Effector CD8-positive, alpha-beta T cell (primary cell): ENCODE results near the gene GPN2.

Experiments
- DNase-seq: peaks from one replicate; lab custom pipeline; 2025; lab: John Stamatoyannopoulos, UW

GPN2 gene

DNA sequence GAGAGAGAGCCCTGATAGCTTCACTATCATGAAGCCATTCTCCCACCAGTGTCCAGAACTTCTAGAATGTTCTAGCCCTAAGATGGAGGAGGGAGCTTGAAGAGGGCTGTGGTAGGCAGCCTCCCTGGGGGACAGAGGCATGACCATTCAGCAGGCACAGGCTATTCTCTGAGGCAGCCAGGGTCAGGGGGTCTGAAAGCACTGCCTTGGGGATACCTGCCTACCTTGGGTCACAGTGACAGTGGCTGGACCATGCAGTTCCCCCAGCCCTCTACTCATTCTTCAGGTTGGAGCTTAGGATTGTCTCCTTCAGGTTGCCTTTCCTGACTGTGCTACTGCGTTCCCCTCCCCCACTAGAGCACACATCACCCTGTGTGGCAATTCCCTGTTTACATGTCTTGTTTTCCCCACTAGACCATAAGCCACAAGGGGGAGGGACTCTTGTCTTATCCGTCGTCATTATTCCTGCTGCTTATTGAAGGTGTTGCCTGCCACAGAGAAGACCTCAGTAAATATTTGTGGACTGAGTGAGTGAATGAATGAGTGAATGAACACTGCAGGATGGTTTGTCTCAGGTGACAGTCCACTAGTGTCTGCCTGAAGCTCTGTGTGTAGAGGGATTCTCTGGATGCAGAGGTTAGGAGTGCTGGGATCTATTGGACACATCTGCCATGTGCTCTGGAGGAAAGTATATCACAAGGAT is 58.4 kb downstream of the GPN2 start:
- no peak for DNase-seq

GRCh38 chr1:26831059-26831458 is 59.0 kb downstream of the GPN2 start:
- no peak for DNase-seq

DNA sequence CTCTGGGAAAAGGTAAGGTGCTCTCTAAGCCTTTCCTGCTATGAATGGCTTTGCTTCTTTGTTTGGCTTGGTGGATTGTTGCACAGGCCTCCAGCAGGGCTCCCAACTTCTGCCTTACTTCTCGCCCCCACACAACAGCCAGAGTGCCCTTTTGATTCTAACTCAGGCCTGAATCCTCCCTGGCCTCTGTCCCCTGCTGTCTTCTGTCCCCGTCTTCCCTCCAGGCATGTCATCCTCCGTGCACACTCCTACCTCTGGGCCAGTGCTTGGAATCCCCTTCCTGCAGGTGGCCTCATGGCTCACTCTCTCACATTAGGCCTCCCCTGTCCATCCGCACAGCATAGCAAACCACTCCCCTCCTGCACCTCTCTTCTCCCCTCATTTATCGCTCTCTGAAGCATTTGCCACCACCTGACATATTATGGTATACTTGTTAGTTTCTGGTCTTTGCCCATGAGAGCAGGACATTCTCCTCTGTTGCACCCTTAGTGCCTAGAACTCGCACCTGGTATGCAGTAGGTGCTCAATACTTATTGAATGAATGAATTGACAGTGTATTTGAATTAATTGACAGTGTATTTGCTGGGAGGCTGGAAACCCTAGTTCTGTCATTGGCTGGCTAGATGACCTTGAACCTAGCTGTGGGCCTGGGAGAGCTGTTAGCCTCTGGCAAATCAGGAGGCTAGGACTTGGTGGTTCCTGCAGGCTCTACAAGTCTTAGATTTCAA is 60.7 kb downstream of the GPN2 start:
- DNase-seq, result no peak

- DNase-seq, result no peak
Measured at GRCh38 chr1:26828411-26828991, 61.6 kb downstream of the GPN2 start.

DNA sequence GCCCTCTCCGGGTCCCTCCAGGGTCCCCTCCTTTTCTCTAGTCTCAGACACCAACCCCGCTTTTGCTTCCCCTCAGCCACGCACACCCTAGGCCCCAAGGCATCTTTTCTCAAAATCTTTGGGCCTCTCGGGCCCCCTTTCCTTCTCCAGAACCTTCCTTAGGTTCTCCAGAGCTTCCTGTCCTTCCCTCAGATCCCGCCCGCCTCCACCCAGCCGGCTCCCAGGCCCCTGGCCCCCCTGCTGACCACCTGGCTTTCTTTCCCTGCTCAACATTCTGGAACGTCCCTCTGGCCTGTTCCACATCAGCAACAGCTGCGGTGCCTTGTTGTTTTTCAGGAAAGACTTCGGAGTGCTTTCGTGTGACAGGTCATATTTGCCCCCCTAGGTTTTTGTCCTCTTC is 62.4 kb downstream of the GPN2 start:
- no peak for DNase-seq

DNA sequence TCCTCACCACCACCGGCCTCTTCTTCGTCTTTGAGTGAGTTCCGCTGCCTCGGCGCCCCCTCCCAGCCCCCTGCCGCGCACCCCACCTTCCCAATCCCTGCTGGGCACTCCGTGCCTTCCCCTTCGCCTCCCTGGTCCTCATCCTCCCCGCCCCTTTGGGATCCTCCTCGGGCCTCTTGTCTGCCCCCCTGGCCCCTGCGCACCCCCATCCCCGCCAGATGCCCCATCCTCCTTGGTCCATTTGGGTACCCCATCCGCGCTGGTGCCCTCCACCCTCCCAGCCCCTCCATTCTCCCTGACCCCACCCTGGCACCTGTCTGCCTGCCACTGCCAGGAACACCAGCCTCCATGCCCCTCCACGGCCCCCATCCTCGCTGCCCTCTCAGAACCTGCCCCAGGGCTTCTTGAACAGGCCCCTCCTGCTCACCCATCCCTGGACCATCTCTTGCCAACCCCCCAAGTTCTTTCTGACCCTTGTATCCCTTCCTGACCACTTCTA is 62.9 kb downstream of the GPN2 start:
- no peak for DNase-seq

- DNase-seq, result peak; percentile 49
Measured at GRCh38 chr1:26826261-26827105, 63.6 kb downstream of the GPN2 start, which contains the start of gene ZDHHC18. Gene ZDHHC18 (plus strand): TSS chr1:26826688. CDS start chr1:26826805, 117 bp downstream.
